Measurements from ENCODE around the gene HOXC6.
"Not testable (repeated sequence)": the region's sequence is repeated elsewhere in the genome, so short reads cannot be mapped to it uniquely, and the experiment has no call there.

Gene HOXC6

DNA sequence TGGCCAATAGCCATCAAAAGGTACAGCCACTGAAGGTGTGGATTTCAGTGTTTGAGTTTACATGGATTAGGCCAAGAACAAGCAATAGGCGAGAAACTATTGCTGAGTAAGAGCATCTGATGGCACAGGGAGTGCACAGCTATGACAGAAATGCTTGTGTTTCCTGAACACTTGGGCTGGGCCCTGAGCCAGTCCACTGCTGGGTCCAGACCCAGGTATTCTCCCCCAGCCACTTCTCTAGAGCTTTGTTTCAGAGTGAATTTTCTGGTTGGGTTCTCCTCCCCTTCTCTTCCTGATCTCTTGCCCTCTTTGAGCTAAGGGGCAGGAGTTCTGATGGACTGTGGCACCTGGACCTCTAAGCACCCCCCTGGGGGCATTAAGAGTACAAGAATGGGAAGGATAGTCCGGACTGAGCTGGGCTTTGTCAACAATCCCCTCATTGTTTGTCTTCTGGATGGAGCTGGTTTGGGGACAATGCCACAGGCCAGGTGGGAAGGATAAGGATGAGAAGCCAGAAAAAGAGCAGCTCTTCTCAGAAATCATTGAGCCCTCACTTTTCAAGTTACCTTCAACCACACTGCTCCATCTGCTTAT is 13.0 kb downstream of the HOXC6 start:
- no peak for DNase-seq (ENCODE audit: low read depth in 2 of 2)

GRCh38 chr12:54042033-54042432 is 13.8 kb downstream of the HOXC6 start:
- DNase-seq (ENCODE audit: low read depth in 2 of 2) = not testable (repeated sequence)

- no peak for DNase-seq (ENCODE audit: low read depth in 2 of 2)
Observed at GRCh38 chr12:54042970-54043853, 15.0 kb downstream of the HOXC6 start.

DNA sequence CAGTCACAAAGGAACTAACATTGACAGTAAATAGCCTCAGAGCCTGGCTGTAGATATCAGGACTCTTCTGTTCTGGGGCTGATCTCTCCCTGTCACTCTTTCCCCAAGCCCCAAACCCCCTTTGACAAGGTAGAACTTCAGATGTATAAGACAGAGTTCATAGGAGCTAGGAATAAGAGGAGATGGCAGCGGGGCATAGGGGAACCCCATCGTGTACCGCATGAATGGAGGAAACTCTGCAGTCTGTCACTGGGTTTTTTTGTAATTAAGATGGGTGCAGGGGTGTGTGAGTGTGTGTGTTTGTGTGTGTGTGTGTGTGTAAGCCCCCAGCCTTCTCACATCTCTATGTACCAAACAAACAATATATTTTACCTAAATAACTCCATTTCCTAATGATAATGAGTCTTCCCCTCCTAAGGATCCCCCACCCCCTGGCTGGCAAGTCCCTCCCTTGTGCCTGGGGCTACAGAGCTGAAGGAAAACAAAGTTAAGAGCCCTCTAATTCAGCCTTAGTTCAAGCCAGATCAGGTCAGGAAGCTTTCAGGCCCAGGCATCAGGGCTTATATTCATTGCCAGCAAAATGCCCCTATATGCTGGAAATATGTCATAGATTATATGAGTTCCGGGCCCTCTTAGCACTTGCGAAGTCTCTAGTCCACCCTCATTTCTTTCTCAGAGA is 16.3 kb downstream of the HOXC6 start:
- no peak for DNase-seq (ENCODE audit: low read depth in 2 of 2)

DNA sequence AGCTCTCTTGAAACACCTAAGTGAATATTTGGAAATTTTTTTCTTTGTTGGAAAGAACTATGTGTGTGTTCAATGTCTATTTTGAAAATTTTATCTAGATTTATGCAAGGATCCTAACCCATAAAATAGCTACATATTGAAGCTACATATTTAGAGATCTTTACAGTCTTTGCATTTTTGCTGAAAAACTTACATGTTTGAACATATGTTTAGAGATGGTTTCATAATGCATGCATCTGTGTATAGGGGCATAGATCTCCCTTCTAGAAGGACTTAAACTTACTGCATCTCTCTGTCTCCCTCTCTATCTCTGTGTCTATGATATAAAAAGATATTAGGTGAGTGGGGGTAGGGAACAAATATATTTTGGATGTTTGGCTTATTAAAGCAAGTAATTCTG is 17.2 kb downstream of the HOXC6 start:
- DNase-seq (ENCODE audit: low read depth in 2 of 2) = no peak

GRCh38 chr12:54045868-54046521 is 17.8 kb downstream of the HOXC6 start:
- no peak for DNase-seq (ENCODE audit: low read depth in 2 of 2)

DNA sequence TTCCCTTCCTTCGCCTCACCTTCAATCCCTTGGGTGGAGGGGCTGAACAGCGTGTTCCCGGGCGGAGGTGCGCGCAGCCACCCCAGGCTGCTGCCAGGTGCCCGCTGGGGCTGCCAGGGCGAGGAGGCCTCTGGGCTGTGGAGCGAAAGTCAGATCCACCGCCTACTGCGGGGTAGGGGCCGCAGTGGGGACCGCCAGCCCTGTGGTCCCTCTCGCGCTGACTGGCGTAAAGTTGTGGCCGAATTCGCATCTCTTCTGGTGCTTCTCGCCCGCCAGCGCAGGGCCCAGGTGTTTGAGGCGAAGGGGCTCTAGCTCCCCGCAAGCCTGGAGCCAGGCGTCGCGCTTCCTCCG is 18.5 kb downstream of the HOXC6 start:
- no peak for DNase-seq (ENCODE audit: low read depth in 2 of 2)

DNA sequence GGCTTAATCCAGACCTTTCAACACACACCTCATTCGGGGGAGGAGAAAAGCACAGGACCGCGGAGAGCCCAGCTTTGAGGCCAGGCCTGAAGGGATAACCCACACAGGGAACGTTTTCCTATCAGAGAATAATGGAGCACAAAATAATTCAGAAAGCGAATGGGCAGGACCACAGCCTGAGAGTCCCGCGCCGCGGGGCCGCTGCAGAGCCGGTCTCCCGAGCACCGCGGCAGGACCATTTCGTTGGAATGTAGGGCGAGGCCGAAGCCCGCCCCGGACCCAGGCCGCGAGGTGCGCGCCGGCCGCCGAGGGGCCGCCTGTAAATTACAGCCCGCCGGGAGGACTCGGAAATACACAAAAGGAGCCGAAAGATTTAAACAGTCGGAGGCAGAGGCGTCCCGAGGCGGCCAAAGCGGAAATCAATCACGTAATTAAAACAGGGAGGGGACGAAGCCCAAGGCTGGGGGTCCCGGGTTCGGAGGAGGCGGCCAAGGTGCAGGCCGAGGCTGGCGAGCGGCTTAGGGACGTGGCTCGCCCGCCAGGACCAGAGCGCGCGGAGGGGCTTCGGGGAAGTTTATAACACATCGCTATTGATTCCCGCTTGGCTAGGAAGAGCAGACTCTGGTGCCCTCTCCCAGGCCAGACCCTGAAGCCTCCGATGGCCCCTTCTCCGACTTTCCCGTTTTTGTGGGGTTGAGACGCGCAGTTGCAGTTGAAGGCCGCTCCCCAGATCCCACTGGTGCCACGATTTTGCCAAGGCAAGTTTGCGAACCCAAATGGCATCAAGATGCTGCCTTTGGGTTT is 19.1 kb downstream of the HOXC6 start:
- DNase-seq (ENCODE audit: low read depth in 2 of 2) = no peak

DNA sequence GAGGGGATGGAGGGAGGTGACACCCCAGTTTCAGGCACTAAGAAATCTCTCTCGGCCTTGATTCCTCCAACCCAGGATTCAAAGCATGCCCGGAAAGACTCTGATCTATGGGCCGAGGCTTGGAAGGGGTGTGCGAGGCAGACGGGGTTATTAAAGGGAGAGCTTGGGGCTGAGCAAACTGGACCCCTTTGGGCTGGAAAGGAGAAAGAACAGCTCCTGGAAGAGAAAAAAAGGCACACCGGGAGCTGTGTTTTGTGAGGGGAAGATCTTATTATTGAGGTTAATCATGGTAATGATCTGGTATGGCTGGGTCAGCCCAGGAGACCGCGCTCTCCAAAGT is 19.7 kb downstream of the HOXC6 start:
- DNase-seq (ENCODE audit: low read depth in 2 of 2) = no peak

GRCh38 chr12:54048406-54049093 is 20.3 kb downstream of the HOXC6 start:
- DNase-seq (ENCODE audit: low read depth in 2 of 2) = no peak

GRCh38 chr12:54049108-54049507 is 20.9 kb downstream of the HOXC6 start:
- no peak for DNase-seq (ENCODE audit: low read depth in 2 of 2)

GRCh38 chr12:54050482-54050810 is 22.2 kb downstream of the HOXC6 start:
- no peak for DNase-seq (ENCODE audit: low read depth in 2 of 2)

- no peak for DNase-seq (ENCODE audit: low read depth in 2 of 2)
Observed at GRCh38 chr12:54051026-54051842, 23.0 kb downstream of the HOXC6 start.

DNA sequence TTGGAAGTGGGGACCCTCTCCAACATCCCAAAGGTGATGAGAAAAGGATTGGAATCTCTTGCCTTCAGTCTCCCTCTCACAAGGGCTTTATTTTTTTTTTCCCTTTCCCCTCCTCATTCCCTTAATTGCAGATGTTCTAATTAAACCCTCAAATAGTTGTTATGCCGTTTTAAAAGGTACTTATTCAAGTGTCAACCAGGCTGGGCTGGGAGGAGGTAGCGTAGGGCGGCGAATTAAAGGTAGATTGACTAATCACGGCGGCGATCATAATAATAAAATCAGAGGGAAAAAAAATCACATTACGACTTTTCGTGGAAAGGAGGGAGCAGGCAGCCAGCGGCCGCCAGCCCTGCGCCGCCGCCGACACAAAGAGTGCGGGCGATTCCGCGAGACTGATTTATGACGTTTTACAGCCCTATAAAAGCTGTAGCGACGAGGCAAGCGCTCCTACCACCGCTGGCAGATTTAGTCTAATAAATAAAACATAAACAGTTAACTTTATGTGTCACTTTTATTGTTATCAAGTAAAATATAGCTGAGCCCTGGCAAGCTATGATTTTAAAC is 23.7 kb downstream of the HOXC6 start:
- no peak for DNase-seq (ENCODE audit: low read depth in 2 of 2)

- DNase-seq (ENCODE audit: low read depth in 2 of 2) = no peak
Observed at GRCh38 chr12:54052438-54053002, 24.3 kb downstream of the HOXC6 start.

GRCh38 chr12:54053003-54053750 is 24.9 kb downstream of the HOXC6 start:
- DNase-seq (ENCODE audit: low read depth in 2 of 2) = no peak

- no peak for DNase-seq (ENCODE audit: low read depth in 2 of 2)
Observed at GRCh38 chr12:54053751-54054741, 25.8 kb downstream of the HOXC6 start, which contains the start of gene HOXC4. Gene HOXC4, plus strand, starts transcription at chr12:54053835. Its CDS starts 88 bp downstream, at chr12:54053923.
